DND-41 (cell line): ENCODE measurements around the gene UGCG.

Source experiments
- ATAC-seq: fragments of 200-7000 bp; cut with Tn5 transposase; 3 replicates; pipeline ENCODE4 v1.9.1; 2021; ENCODE audit warnings: low read depth; ENCODE audit not compliant: insufficient read depth
- DNase-seq: peaks from one replicate; pipeline ENCODE4 v3.0.0-alpha.2; 2020
- H2AFZ ChIP-seq: 2 replicates; pipeline ENCODE4 v1.6.0; 2012; ENCODE audit warnings: low read depth, low read length
- H3K27ac ChIP-seq: 2 replicates; pipeline ENCODE4 v1.5.1; 2012; ENCODE audit warnings: low read length, inconsistent platforms
- H3K27me3 ChIP-seq: fragments of 200-600 bp; sonication (generic); 2 replicates; pipeline ENCODE4 v1.6.0; 2012; ENCODE audit warnings: low read length, mild to moderate bottlenecking, inconsistent platforms; ENCODE audit not compliant: insufficient read depth, poor library complexity
- H3K36me3 ChIP-seq: 2 replicates; pipeline ENCODE4 v1.5.1; 2012; ENCODE audit warnings: low read length, inconsistent platforms; ENCODE audit not compliant: insufficient read depth
- H3K4me1 ChIP-seq: 2 replicates; pipeline ENCODE4 v1.5.1; 2012; ENCODE audit warnings: mild to moderate bottlenecking, low read length; ENCODE audit not compliant: insufficient read depth
- H3K4me2 ChIP-seq: 2 replicates; pipeline ENCODE4 v1.6.0; 2012; ENCODE audit warnings: mild to moderate bottlenecking, moderate library complexity, low read length, inconsistent platforms; ENCODE audit not compliant: insufficient read depth
- H3K4me3 ChIP-seq, 2 experiments: fragments of 200-600 bp in 1 of 2; shearing (Covaris generic) in 1 of 2; 2 replicates each; pipeline ENCODE4 v1.5.1; 2012 to 2016; ENCODE audit warnings: inconsistent platforms in 2 of 2, low read length in 2 of 2, mild to moderate bottlenecking in 2 of 2, low read depth in 1 of 2, moderate library complexity in 1 of 2
- H3K79me2 ChIP-seq: 2 replicates; pipeline ENCODE4 v1.6.0; 2012; ENCODE audit warnings: low read length, inconsistent platforms; ENCODE audit not compliant: insufficient read depth
- H3K9ac ChIP-seq: 2 replicates; pipeline ENCODE4 v1.6.0; 2012; ENCODE audit warnings: low read depth, mild to moderate bottlenecking, inconsistent platforms, low read length, moderate library complexity
- H3K9me3 ChIP-seq: 2 replicates; pipeline ENCODE4 v1.5.1; 2012; ENCODE audit warnings: low read length, moderate library complexity, mild to moderate bottlenecking, inconsistent platforms; ENCODE audit not compliant: insufficient read depth, severe bottlenecking
- H4K20me1 ChIP-seq: 2 replicates; pipeline ENCODE4 v1.6.0; 2012; ENCODE audit warnings: low read length; ENCODE audit not compliant: insufficient read depth
- CTCF ChIP-seq: IDR thresholded peaks from 2 replicates; pipeline ENCODE4 v1.5.1; 2012; ENCODE audit warnings: borderline replicate concordance, low read length, moderate library complexity, mild to moderate bottlenecking; ENCODE audit not compliant: poor library complexity, severe bottlenecking; ENCODE audit errors: extremely low read depth
- EZH2 ChIP-seq: IDR thresholded peaks from 3 replicates; pipeline ENCODE4 v1.6.1; 2012; ENCODE audit warnings: borderline replicate concordance, low read depth, mild to moderate bottlenecking, moderate library complexity, low read length, inconsistent platforms; ENCODE audit not compliant: severe bottlenecking

UGCG gene

GRCh38 chr9:111895996-111896941 is at the start of gene UGCG:
TSS of gene UGCG (plus strand) at chr9:111896814. CDS start at chr9:111897216, 402 bp downstream.
- H3K27ac ChIP-seq: peak within 1 kb of the TSS; percentile 75
- H3K9me3 ChIP-seq: no peaks in the 10 kb centered on the region
- H3K36me3 ChIP-seq: no peaks in the 10 kb centered on the region; the same call in 1 of the 2 replicates
- peak; percentile 90 for ATAC-seq
- peaks cover 9% of the 10 kb centered on the region; the same call in 1 of the 2 replicates for H4K20me1 ChIP-seq
- peak within 1 kb of the TSS; percentile 99 for H2AFZ ChIP-seq
- TF ChIP-seq EZH2: no peak
- TF ChIP-seq CTCF: no peak
- peaks cover 32% of the 10 kb centered on the region for H3K4me1 ChIP-seq
- H3K4me2 ChIP-seq: peak within 1 kb of the TSS; percentile 99
- DNase-seq: peak; percentile 83
- peak within 1 kb of the TSS; percentile 78 to 83 for H3K4me3 ChIP-seq
- peaks cover 42% of the 10 kb centered on the region for H3K79me2 ChIP-seq
- H3K27me3 ChIP-seq: no peaks in the 10 kb centered on the region
- H3K9ac ChIP-seq: peak within 1 kb of the TSS; percentile 82

- TF ChIP-seq CTCF (no peak), EZH2 (no peak)
- no peak overlapping the region for H3K27ac ChIP-seq
- no peak overlapping the region for H3K4me2 ChIP-seq
- no peaks in the 10 kb centered on the region for H3K36me3 ChIP-seq
- no peaks in the 10 kb centered on the region for H4K20me1 ChIP-seq
- no peaks in the 10 kb centered on the region for H3K9me3 ChIP-seq
- H3K4me3 ChIP-seq: no peak overlapping the region
- no peak overlapping the region for H2AFZ ChIP-seq
- no peak overlapping the region for H3K9ac ChIP-seq
- ATAC-seq: no peak
- no peaks in the 10 kb centered on the region for H3K79me2 ChIP-seq
- no peaks in the 10 kb centered on the region for H3K27me3 ChIP-seq
- no peak for DNase-seq
- H3K4me1 ChIP-seq: no peaks in the 10 kb centered on the region
These were observed 45.1 kb upstream of the UGCG start for GRCh38 chr9:111851553-111851952.

- Histone ChIP-seq H3K9ac (no peak overlapping the region), H2AFZ (no peak overlapping the region), H3K36me3 (no peaks in the 10 kb centered on the region), H3K79me2 (no peaks in the 10 kb centered on the region), H3K4me3 (no peak overlapping the region), H3K27me3 (no peaks in the 10 kb centered on the region), H3K4me2 (no peak overlapping the region), H3K9me3 (no peaks in the 10 kb centered on the region), H3K27ac (no peak overlapping the region), H4K20me1 (no peaks in the 10 kb centered on the region), H3K4me1 (no peaks in the 10 kb centered on the region)
- DNase-seq (no peak), ATAC-seq (no peak)
- TF ChIP-seq CTCF (no peak), EZH2 (no peak)
These were observed 44.3 kb upstream of the UGCG start for GRCh38 chr9:111852291-111852690.
